Right atrium auricular region (tissue), 2 donors: Measurements from ENCODE around the gene EHD4. TPM values are rescaled to one million over a fixed set of nuclear protein-coding genes. Genes with fewer than 3 reads are reported as not detected.

ENCODE experiments used
- DNase-seq: peaks from one replicate; pipeline ENCODE4 v3.0.0-alpha.2; 2019; ENCODE audit warnings: low spot score
- H3K27ac ChIP-seq, 2 donors: fragments of 200-600 bp; sonication (generic); 1 replicate in 1 of 2; 2 replicates in 1 of 2; pipeline ENCODE4 v1.5.1; 2016 to 2019
- H3K27me3 ChIP-seq, 2 donors: fragments of 200-600 bp; sonication (generic); one replicate each; pipeline versions ENCODE4 v1.5.1 to v1.6.0; 2017 to 2019
- H3K36me3 ChIP-seq: fragments of 200-600 bp; sonication (generic); one replicate; pipeline ENCODE4 v1.5.1; 2016
- H3K4me1 ChIP-seq, 2 donors: fragments of 200-600 bp; sonication (generic); one replicate each; pipeline versions ENCODE4 v1.5.1 to v1.6.0; 2017 to 2019
- H3K4me3 ChIP-seq, 2 donors: fragments of 200-600 bp; sonication (generic); 1 replicate in 1 of 2; 2 replicates in 1 of 2; pipeline ENCODE4 v1.5.1; 2017 to 2019; ENCODE audit warnings: mild to moderate bottlenecking in 1 of 2, moderate library complexity in 1 of 2
- H3K9me3 ChIP-seq, 2 donors: fragments of 200-600 bp; sonication (generic); one replicate each; pipeline ENCODE4 v1.5.1; 2019
- CTCF ChIP-seq, 2 donors: fragments of 200-600 bp; sonication (generic); IDR thresholded peaks; one replicate each; pipeline ENCODE4 v1.5.1; 2019; ENCODE audit warnings: antibody characterized with exemption in 2 of 2
- total RNA-seq, 2 donors: library from RNA; depleted of rRNA; stranded (reverse); fragments of >200 nt; gene quantifications; one replicate each; pipeline ENCODE4 v1.1.0, GENCODE V29; 2016

EHD4 gene
- total RNA-seq, 2 donors from 2014 or later, result 22.2 to 26.3 TPM

- peak; percentile 34 for DNase-seq
- H3K4me1 ChIP-seq, result peaks cover 0 to 74% of the 10 kb centered on the region in 2 donors
- no peaks in the 10 kb centered on the region for H3K27me3 ChIP-seq
- H3K36me3 ChIP-seq, result peaks cover 23% of the 10 kb centered on the region
- peak overlapping the region; percentile 70 to 75 for H3K27ac ChIP-seq
- no peak overlapping the region for H3K4me3 ChIP-seq
- no peak for TF ChIP-seq CTCF (IDR thresholded peaks at IDR 0.05)
- H3K9me3 ChIP-seq, result no peaks in the 10 kb centered on the region
Measured at GRCh38 chr15:41950489-41950888, 21.9 kb downstream of the EHD4 start.

DNA sequence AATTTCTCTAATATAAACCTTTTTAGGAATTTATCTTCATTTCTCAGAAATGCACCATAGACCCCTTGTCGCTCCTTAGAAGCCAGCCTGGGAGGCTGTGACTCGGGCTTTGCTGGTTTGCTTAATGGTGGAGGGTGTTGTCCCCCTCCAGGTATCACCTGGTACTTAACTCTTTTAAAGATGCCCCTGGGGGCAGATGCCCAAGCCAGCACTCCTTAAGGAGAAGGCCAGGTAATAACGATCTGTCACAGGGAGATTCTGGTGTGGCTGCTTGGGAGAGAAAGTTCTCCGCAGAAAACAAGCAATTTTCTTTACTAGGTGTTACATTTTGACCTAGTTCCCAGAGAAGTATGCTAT is 22.3 kb downstream of the EHD4 start:
- peaks cover 23% of the 10 kb centered on the region for H3K36me3 ChIP-seq
- H3K4me1 ChIP-seq, result peaks cover 0 to 74% of the 10 kb centered on the region in 2 donors
- H3K4me3 ChIP-seq, result no peak overlapping the region
- DNase-seq, result no peak
- H3K9me3 ChIP-seq, result no peaks in the 10 kb centered on the region
- H3K27ac ChIP-seq, result peak overlapping the region; percentile 70 to 75
- TF ChIP-seq CTCF (IDR thresholded peaks at IDR 0.05), result no peak
- H3K27me3 ChIP-seq, result no peaks in the 10 kb centered on the region

DNA sequence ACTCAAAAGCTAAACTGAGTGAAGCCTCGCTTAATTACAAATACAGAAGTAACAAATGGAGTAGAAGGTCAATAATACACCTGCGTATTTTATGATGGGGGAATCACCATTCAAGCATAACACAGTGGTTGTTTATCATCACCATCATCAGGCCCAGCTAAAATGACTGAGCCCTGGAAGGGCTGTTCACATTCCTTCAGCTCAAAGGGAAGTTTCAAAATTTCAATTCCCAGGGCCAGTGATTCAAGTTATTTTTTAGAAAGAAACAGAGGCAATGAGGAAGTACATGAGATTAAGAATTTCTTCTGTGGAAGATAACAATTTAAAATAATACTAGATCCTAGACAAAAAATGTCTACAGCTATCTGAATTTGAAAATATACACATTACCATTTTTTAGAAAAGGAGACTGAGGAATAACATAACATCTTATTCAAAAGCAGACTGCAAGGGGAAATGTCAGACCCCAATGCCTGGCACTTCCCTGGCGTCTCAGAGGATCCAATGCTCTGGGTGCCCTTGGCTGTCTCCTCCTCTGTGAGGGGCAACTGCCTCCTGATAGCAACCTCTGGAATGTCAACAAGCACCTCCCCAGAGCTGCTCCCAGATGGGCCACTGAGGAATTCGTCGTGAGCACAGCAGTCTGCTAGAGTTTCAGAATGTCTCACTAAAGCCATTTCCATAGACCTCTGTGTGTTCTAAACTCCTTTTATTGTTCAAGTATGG is 22.8 kb downstream of the EHD4 start:
- no peak for TF ChIP-seq CTCF (IDR thresholded peaks at IDR 0.05)
- Histone ChIP-seq H3K36me3 (peaks cover 23% of the 10 kb centered on the region), H3K27me3 (no peaks in the 10 kb centered on the region), H3K4me3 (no peak overlapping the region), H3K27ac (peak overlapping the region; percentile 70 to 75), H3K9me3 (no peaks in the 10 kb centered on the region), H3K4me1 (peaks cover 0 to 78% of the 10 kb centered on the region in 2 donors)
- no peak for DNase-seq

DNA sequence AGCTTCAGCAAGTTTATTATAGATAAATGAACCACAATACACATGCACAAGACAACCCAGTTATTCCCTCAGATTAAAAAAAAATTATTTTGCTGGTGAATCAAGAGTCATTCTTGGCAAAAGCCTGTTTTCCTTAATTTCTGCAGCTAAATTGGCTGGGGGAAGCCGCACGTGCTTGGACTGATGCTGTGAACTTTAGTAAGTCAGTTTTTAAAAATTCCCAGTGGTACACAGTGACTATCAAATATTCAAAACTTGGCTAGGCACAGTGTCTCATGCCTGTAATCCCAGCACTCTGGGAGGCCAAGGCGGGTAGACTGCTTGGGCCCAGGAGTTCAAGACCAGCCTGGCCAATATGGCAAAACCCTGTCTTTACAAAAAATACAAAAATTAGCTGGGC is 23.9 kb downstream of the EHD4 start:
- H3K4me1 ChIP-seq, result peaks cover 0 to 89% of the 10 kb centered on the region in 2 donors
- peaks cover 18% of the 10 kb centered on the region for H3K36me3 ChIP-seq
- no peak for TF ChIP-seq CTCF (IDR thresholded peaks at IDR 0.05)
- no peaks in the 10 kb centered on the region for H3K27me3 ChIP-seq
- H3K27ac ChIP-seq, result peak overlapping the region; percentile 70 to 78
- DNase-seq, result no peak
- H3K4me3 ChIP-seq, result no peak overlapping the region
- H3K9me3 ChIP-seq, result no peaks in the 10 kb centered on the region

- H3K36me3 ChIP-seq, result peaks cover 5% of the 10 kb centered on the region
- H3K27me3 ChIP-seq, result no peaks in the 10 kb centered on the region
- H3K27ac ChIP-seq, result peak overlapping the region; percentile 70 to 78
- DNase-seq, result no peak
- H3K9me3 ChIP-seq, result no peaks in the 10 kb centered on the region
- no peak overlapping the region for H3K4me3 ChIP-seq
- TF ChIP-seq CTCF (IDR thresholded peaks at IDR 0.05), result no peak
- peaks cover 0 to 86% of the 10 kb centered on the region in 2 donors for H3K4me1 ChIP-seq
Measured at GRCh38 chr15:41946970-41947369, 25.4 kb downstream of the EHD4 start.

DNA sequence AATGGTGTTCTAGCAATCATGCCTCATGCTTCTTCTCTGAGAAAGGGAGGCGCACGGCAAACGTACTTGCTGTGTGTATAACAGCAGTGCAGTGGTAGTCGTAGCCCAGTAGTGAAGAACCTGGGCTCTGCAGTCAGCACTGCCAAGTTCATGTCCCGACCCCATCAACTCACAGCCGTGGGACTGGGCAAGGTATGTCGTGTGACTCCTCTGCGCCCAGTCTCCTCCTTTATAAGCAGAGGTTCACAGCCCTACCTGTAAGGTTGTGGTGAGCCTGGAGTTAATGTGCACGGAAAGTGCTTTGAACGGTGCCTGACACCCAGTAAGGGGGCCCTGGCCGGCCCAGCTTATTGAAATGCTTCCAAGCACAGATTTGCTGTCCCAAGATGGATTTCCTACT is 26.6 kb downstream of the EHD4 start:
- Histone ChIP-seq H3K4me3 (no peak overlapping the region), H3K4me1 (peaks cover 0 to 82% of the 10 kb centered on the region in 2 donors), H3K36me3 (no peaks in the 10 kb centered on the region), H3K27ac (peak overlapping the region; percentile 72 to 78), H3K27me3 (no peaks in the 10 kb centered on the region), H3K9me3 (no peaks in the 10 kb centered on the region)
- no peak for TF ChIP-seq CTCF (IDR thresholded peaks at IDR 0.05)
- no peak for DNase-seq
